ENCODE measurements around the gene CARM1.
A peak's percentile ranks its signal among the peaks of the same experiment; 100 is the strongest.
"Not testable (repeated sequence)": the region's sequence is repeated elsewhere in the genome, so short reads cannot be mapped to it uniquely, and the experiment has no call there.

Gene CARM1

GRCh38 chr19:10870955-10871603, at the start of gene CARM1:
CARM1 (plus strand) TSS chr19:10871553; CDS start chr19:10871703, 150 bp downstream.
- DNase-seq (ENCODE audit: low read depth) = peak; percentile 92

GRCh38 chr19:10823690-10824089, 47.7 kb upstream of the CARM1 start:
- DNase-seq (ENCODE audit: low read depth) = no peak

- DNase-seq (ENCODE audit: low read depth) = no peak
These were observed 45.1 kb upstream of the CARM1 start for GRCh38 chr19:10826231-10826630.

- DNase-seq (ENCODE audit: low read depth) = no peak
These were observed 44.5 kb upstream of the CARM1 start for GRCh38 chr19:10826846-10827245.

- DNase-seq (ENCODE audit: low read depth) = no peak
These were observed 42.2 kb upstream of the CARM1 start for GRCh38 chr19:10828981-10829821.

GRCh38 chr19:10829967-10830366, 41.4 kb upstream of the CARM1 start:
- no peak for DNase-seq (ENCODE audit: low read depth)

- DNase-seq (ENCODE audit: low read depth) = no peak
These were observed 41.0 kb upstream of the CARM1 start for GRCh38 chr19:10830370-10830769.

- no peak for DNase-seq (ENCODE audit: low read depth)
These were observed 40.2 kb upstream of the CARM1 start for GRCh38 chr19:10830931-10831779.

- DNase-seq (ENCODE audit: low read depth) = no peak
These were observed 39.1 kb upstream of the CARM1 start for GRCh38 chr19:10831987-10832938.

GRCh38 chr19:10832939-10833296, 38.4 kb upstream of the CARM1 start:
- DNase-seq (ENCODE audit: low read depth) = no peak

GRCh38 chr19:10835089-10835753, 36.1 kb upstream of the CARM1 start:
- DNase-seq (ENCODE audit: low read depth) = no peak

- peak; percentile 99 for DNase-seq (ENCODE audit: low read depth)
These were observed 35.4 kb upstream of the CARM1 start, which contains the start of gene TMED1 for GRCh38 chr19:10835754-10836478. TMED1 (minus strand) TSS chr19:10836212; CDS start chr19:10836191, 21 bp downstream.

- DNase-seq (ENCODE audit: low read depth) = peak; percentile 91
These were observed 34.6 kb upstream of the CARM1 start for GRCh38 chr19:10836479-10837330.

GRCh38 chr19:10837649-10838048, 33.7 kb upstream of the CARM1 start:
- not testable (repeated sequence) for DNase-seq (ENCODE audit: low read depth)

GRCh38 chr19:10838377-10838776, 33.0 kb upstream of the CARM1 start:
- DNase-seq (ENCODE audit: low read depth) = no peak

GRCh38 chr19:10839114-10840050, 32.0 kb upstream of the CARM1 start:
- DNase-seq (ENCODE audit: low read depth) = no peak

- no peak for DNase-seq (ENCODE audit: low read depth)
These were observed 28.6 kb upstream of the CARM1 start for GRCh38 chr19:10842788-10843187.

Data from CMK (cell line).